HEK293 (cell line): ENCODE data around the gene TOMM40L.

Experiments
- ZNF133 ChIP-seq: fragments of 450-650 bp; formaldehyde crosslinking; IDR thresholded peaks from 2 replicates; pipeline ENCODE4 v1.5.1; 2016; ENCODE audit warnings: missing biosample characterization, missing genetic modification characterization
- ZNF146 ChIP-seq: fragments of 450-650 bp; formaldehyde crosslinking; IDR thresholded peaks from 2 replicates; pipeline ENCODE4 v1.5.1; 2016; ENCODE audit warnings: missing biosample characterization, missing genetic modification characterization
- ZNF274 ChIP-seq, 2 experiments: fragments of 200-500 bp in 1 of 2; fragments of 450-650 bp in 1 of 2; sonication (Bioruptor generic) in 1 of 2; formaldehyde crosslinking in 1 of 2; IDR thresholded peaks; 2 replicates each; pipeline versions ENCODE4 v1.5.1 to v1.6.1; 2014 to 2016; ENCODE audit warnings: borderline replicate concordance in 1 of 2, inconsistent platforms in 1 of 2, low read length in 1 of 2, missing biosample characterization in 1 of 2, missing genetic modification characterization in 1 of 2
- ZNF777 ChIP-seq: fragments of 450-650 bp; formaldehyde crosslinking; IDR thresholded peaks from 2 replicates; pipeline ENCODE4 v1.5.1; 2017; ENCODE audit warnings: missing biosample characterization, missing genetic modification characterization, borderline replicate concordance
- TF ChIP-seq, protein P1 (sequence below): fragments of 450-650 bp; formaldehyde crosslinking; IDR thresholded peaks from 2 replicates; pipeline ENCODE4 v1.5.1; 2016; ENCODE audit warnings: missing biosample characterization, missing genetic modification characterization

DNA sequence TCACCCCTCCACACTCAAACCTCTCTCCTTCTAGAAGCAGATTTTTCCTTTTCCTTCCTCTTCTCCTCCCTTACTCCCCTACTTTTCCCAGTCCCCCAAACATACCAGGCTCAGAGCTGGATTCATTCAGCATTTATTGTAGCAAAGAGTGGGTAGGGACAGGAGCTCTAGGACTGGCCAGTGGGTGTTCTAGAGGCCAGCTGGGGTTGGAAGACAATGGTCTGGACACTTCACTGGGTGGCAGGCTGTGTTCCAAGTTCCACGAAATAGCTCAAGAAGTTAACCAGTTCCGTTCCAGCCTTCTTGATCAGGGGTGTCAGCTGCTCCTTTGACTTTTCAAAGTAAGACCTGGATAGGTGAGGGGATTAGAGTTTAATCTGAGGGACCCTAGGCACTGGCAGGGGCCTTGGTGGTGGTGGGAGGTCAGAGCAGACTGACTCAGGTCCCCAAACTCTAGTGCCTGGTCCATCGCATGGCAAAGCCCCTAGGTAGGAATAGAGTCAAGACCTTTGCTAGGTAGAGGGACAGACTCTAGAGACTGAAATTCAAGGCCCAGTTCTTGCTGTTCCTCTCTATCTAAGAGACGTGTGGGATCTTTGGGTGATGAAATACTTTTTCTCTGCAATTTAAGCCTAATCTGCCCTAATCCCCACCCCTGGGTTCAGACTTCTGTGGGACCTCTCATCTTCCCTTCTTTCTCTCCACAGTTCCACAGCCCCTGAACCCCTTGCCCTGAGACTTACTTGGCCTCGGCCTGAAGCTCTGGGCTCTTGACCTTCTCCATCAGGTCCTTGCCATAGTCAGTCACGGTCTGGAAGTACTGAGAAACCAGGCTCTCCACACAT, 3.5 kb upstream of the TOMM40L start:
- TF ChIP-seq ZNF777 (tag by site-specific recombination), result no peak
- TF ChIP-seq, protein P1, sequence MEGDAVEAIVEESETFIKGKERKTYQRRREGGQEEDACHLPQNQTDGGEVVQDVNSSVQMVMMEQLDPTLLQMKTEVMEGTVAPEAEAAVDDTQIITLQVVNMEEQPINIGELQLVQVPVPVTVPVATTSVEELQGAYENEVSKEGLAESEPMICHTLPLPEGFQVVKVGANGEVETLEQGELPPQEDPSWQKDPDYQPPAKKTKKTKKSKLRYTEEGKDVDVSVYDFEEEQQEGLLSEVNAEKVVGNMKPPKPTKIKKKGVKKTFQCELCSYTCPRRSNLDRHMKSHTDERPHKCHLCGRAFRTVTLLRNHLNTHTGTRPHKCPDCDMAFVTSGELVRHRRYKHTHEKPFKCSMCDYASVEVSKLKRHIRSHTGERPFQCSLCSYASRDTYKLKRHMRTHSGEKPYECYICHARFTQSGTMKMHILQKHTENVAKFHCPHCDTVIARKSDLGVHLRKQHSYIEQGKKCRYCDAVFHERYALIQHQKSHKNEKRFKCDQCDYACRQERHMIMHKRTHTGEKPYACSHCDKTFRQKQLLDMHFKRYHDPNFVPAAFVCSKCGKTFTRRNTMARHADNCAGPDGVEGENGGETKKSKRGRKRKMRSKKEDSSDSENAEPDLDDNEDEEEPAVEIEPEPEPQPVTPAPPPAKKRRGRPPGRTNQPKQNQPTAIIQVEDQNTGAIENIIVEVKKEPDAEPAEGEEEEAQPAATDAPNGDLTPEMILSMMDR, result no peak
- no peak for TF ChIP-seq ZNF146 (tag by site-specific recombination)
- no peak for TF ChIP-seq ZNF133 (tag by site-specific recombination)
- TF ChIP-seq ZNF274 (IDR thresholded peaks at IDR 0.05; ENCODE audit: low read length), result no peak
- TF ChIP-seq ZNF274 (tag by site-specific recombination; IDR thresholded peaks at IDR 0.05; ENCODE audit: borderline replicate concordance), result no peak
